HTERT RPE-1 (cell line): ENCODE measurements around the gene NRXN2.

Experiments
- in situ Hi-C: fragments of 300-500 bp; cut with MboI; formaldehyde crosslinking; loops from 4 replicates; pipeline ENCODE4 v1.14.3; 2020; ENCODE audit warnings: low sequenced_read_pairs

Gene NRXN2

GRCh38 chr11:64759131-64759721, 36.2 kb upstream of the NRXN2 start:
- in situ Hi-C loops, result no loop called here

GRCh38 chr11:64758330-64759079, 35.5 kb upstream of the NRXN2 start:
- in situ Hi-C loops, result no loop called here

GRCh38 chr11:64757549-64758329, 34.7 kb upstream of the NRXN2 start:
- in situ Hi-C loops, result no loop called here

- in situ Hi-C loops, result no loop called here
Observed at GRCh38 chr11:64755681-64756361, 32.8 kb upstream of the NRXN2 start.

- in situ Hi-C loops, result no loop called here
Observed at GRCh38 chr11:64754919-64755662, 32.1 kb upstream of the NRXN2 start.

GRCh38 chr11:64754124-64754918, 31.3 kb upstream of the NRXN2 start:
- in situ Hi-C loops, result no loop called here

- in situ Hi-C loops, result no loop called here
Observed at GRCh38 chr11:64753380-64754123, 30.6 kb upstream of the NRXN2 start.

GRCh38 chr11:64753019-64753379, 30.0 kb upstream of the NRXN2 start:
- in situ Hi-C loops, result no loop called here

- in situ Hi-C loops, result no loop called here
Observed at GRCh38 chr11:64752175-64752970, 29.4 kb upstream of the NRXN2 start.

- in situ Hi-C loops, result no loop called here
Observed at GRCh38 chr11:64751580-64751979, 28.6 kb upstream of the NRXN2 start.

- in situ Hi-C loops, result no loop called here
Observed at GRCh38 chr11:64751136-64751535, 28.1 kb upstream of the NRXN2 start.

GRCh38 chr11:64750361-64751054, 27.5 kb upstream of the NRXN2 start:
- in situ Hi-C loops, result no loop called here

GRCh38 chr11:64747961-64748665, 25.1 kb upstream of the NRXN2 start:
- in situ Hi-C loops, result no loop called here

- in situ Hi-C loops, result no loop called here
Observed at GRCh38 chr11:64746486-64746885, 23.5 kb upstream of the NRXN2 start.

GRCh38 chr11:64745521-64746328, 22.7 kb upstream of the NRXN2 start:
- in situ Hi-C loops, result no loop called here

GRCh38 chr11:64745189-64745520, 22.2 kb upstream of the NRXN2 start:
- in situ Hi-C loops, result no loop called here
